WERI-Rb-1 (cell line): Measurements from ENCODE around the gene ADIPOR2.
"Not testable (repeated sequence)": the region's sequence is repeated elsewhere in the genome, so short reads cannot be mapped to it uniquely, and the experiment has no call there.

Experiments used
- DNase-seq: peaks from one replicate; pipeline ENCODE4 v3.0.0-alpha.2; 2020
- H3K27ac ChIP-seq: fragments of 250-450 bp; sonication (Bioruptor Pico); 2 replicates; pipeline ENCODE4 v1.5.1; 2020; ENCODE audit warnings: mild to moderate bottlenecking, moderate library complexity
- H3K27me3 ChIP-seq: fragments of 250-450 bp; sonication (Bioruptor Pico); 2 replicates; pipeline ENCODE4 v1.5.1; 2021; ENCODE audit warnings: mild to moderate bottlenecking, low read depth, moderate library complexity; ENCODE audit not compliant: insufficient read depth, severe bottlenecking
- H3K36me3 ChIP-seq: fragments of 250-450 bp; sonication (Bioruptor Pico); 2 replicates; pipeline ENCODE4 v1.5.1; 2020; ENCODE audit warnings: mild to moderate bottlenecking, moderate library complexity
- H3K4me3 ChIP-seq: 2 replicates; pipeline ENCODE4 v1.5.1; 2011; ENCODE audit warnings: low read depth, mild to moderate bottlenecking, control low read depth, low read length
- H3K9me3 ChIP-seq: fragments of 250-450 bp; sonication (Bioruptor Pico); 2 replicates; pipeline ENCODE4 v1.5.1; 2021; ENCODE audit warnings: mild to moderate bottlenecking, moderate library complexity; ENCODE audit not compliant: severe bottlenecking
- CTCF ChIP-seq: IDR thresholded peaks from 2 replicates; pipeline ENCODE4 v1.5.1; 2011; ENCODE audit warnings: low read depth, mild to moderate bottlenecking, control low read depth, inconsistent platforms, low read length

ADIPOR2 gene

GRCh38 chr12:1681493-1681807 is 9.4 kb upstream of the ADIPOR2 start:
- no peak for DNase-seq
- H3K27ac ChIP-seq, result no peak overlapping the region
- no peak overlapping the region for H3K4me3 ChIP-seq
- no peaks in the 10 kb centered on the region for H3K9me3 ChIP-seq
- TF ChIP-seq CTCF, result no peak
- no peaks in the 10 kb centered on the region for H3K36me3 ChIP-seq
- no peaks in the 10 kb centered on the region for H3K27me3 ChIP-seq

GRCh38 chr12:1688086-1688710 is 2.7 kb upstream of the ADIPOR2 start:
- no peaks in the 10 kb centered on the region for H3K9me3 ChIP-seq
- H3K27me3 ChIP-seq, result no peaks in the 10 kb centered on the region
- no peak overlapping the region for H3K4me3 ChIP-seq
- H3K27ac ChIP-seq, result no peak overlapping the region
- TF ChIP-seq CTCF, result no peak
- peaks cover 9% of the 10 kb centered on the region for H3K36me3 ChIP-seq
- DNase-seq, result no peak

GRCh38 chr12:1691123-1692007 is 495 bp downstream of the ADIPOR2 start:
- no peaks in the 10 kb centered on the region for H3K9me3 ChIP-seq
- peak overlapping the region; percentile 98 for H3K4me3 ChIP-seq
- H3K27ac ChIP-seq, result peak overlapping the region; percentile 91
- no peaks in the 10 kb centered on the region for H3K27me3 ChIP-seq
- DNase-seq, result no peak
- peaks cover 21% of the 10 kb centered on the region for H3K36me3 ChIP-seq
- TF ChIP-seq CTCF, result no peak

GRCh38 chr12:1692226-1692625 is 1.4 kb downstream of the ADIPOR2 start:
- Histone ChIP-seq H3K9me3 (no peaks in the 10 kb centered on the region), H3K36me3 (peaks cover 21% of the 10 kb centered on the region), H3K27ac (no peak overlapping the region), H3K4me3 (no peak overlapping the region; the same call in 1 of the 2 replicates), H3K27me3 (no peaks in the 10 kb centered on the region)
- no peak for DNase-seq
- TF ChIP-seq CTCF, result no peak

- no peak for DNase-seq
- H3K27me3 ChIP-seq, result no peaks in the 10 kb centered on the region
- H3K36me3 ChIP-seq, result peaks cover 21% of the 10 kb centered on the region
- H3K9me3 ChIP-seq, result no peaks in the 10 kb centered on the region
- H3K27ac ChIP-seq, result no peak overlapping the region
- no peak overlapping the region for H3K4me3 ChIP-seq
- no peak for TF ChIP-seq CTCF
Observed at GRCh38 chr12:1692895-1693610, 2.2 kb downstream of the ADIPOR2 start.

GRCh38 chr12:1695097-1695496 is 4.2 kb downstream of the ADIPOR2 start:
- peaks cover 21% of the 10 kb centered on the region for H3K36me3 ChIP-seq
- not testable (repeated sequence) for H3K27ac ChIP-seq, H3K27me3 ChIP-seq

More at GRCh38 chr12:1695097-1695496, 4.2 kb downstream of the ADIPOR2 start:
- H3K4me3 ChIP-seq, DNase-seq, H3K9me3 ChIP-seq: not testable (repeated sequence)
